Subcutaneous abdominal adipose tissue (tissue), 5 donors: Measurements from ENCODE around the gene FSTL1.
A peak's percentile ranks its signal among the peaks of the same experiment; 100 is the strongest.

Experiments used
- H3K27ac ChIP-seq: one replicate; pipeline ENCODE4 v1.7.0; 2013; ENCODE audit warnings: low read depth, mild to moderate bottlenecking, inconsistent platforms, low read length, moderate library complexity
- H3K27me3 ChIP-seq, 5 donors: one replicate each; pipeline ENCODE4 v1.7.0; 2013; ENCODE audit warnings: low read length in 5 of 5, inconsistent platforms in 1 of 5; ENCODE audit not compliant: control insufficient read depth in 5 of 5, insufficient read depth in 4 of 5
- H3K36me3 ChIP-seq, 5 donors: one replicate each; pipeline ENCODE4 v1.7.0; 2013; ENCODE audit warnings: low read length in 5 of 5; ENCODE audit not compliant: control insufficient read depth in 5 of 5, insufficient read depth in 5 of 5
- H3K4me1 ChIP-seq, 5 donors: one replicate each; pipeline ENCODE4 v1.7.0; 2013; ENCODE audit warnings: low read length in 5 of 5, mild to moderate bottlenecking in 3 of 5, moderate library complexity in 1 of 5; ENCODE audit not compliant: control insufficient read depth in 5 of 5, insufficient read depth in 5 of 5
- H3K4me3 ChIP-seq, 5 donors: one replicate each; pipeline ENCODE4 v1.7.0; 2013; ENCODE audit warnings: low read length in 5 of 5, low read depth in 1 of 5
- H3K9ac ChIP-seq, 5 donors: one replicate each; pipeline ENCODE4 v1.7.0; 2013; ENCODE audit warnings: low read length in 5 of 5, mild to moderate bottlenecking in 4 of 5, moderate library complexity in 3 of 5
- H3K9me3 ChIP-seq, 5 donors: one replicate each; pipeline ENCODE4 v1.7.0; 2013; ENCODE audit warnings: low read length in 5 of 5; ENCODE audit not compliant: control insufficient read depth in 5 of 5
- donor health status: healthy.
- donor health status: healthy.
- donor health status: healthy.
- donor health status: healthy.
- donor health status: healthy.

FSTL1 gene

DNA sequence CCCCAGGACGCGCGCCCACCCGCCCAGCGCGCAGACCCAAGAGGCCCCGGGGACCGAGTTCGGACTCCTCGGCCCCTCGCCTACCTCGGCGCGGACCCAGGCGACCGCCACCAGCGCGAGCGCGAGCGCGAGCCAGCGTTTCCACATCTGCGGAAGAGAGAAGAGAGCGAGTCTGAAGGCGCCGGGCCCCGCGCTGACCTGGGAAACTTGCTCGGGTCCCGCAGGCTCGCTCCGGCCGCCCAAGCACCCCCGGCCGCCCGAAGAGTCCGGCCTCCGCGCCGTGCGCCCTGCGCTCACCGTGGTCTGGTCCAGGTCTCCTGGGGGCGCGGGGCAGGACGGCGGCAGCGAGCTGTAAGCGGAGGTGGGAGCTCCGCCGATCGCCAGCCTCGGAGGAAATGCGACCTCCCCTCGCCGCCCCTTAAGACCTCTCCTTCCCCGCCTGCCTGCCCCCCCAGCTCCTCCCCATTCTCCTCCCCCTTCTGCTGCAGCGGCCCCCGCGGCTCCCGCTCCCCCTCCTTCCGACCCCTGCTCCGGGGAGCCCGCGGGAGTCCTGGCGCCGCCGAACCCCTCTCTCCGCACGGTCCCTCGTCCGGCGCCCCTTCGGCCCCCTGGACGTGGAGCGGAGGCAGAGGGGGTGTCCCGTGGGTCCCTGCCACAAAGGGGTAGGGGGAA lies at the start of gene FSTL1:
TSS of gene FSTL1 (minus strand) at position 393 of the 672 bp plus-strand sequence. CDS start at position 147, 246 bp downstream.
- Histone ChIP-seq H3K27me3 (no peaks in the 10 kb centered on the region), H3K36me3 (peaks cover 0 to 8% (median 6%) of the 10 kb centered on the region in 5 donors), H3K27ac (peak within 1 kb of the TSS; percentile 94), H3K4me1 (peaks cover 14 to 47% (median 44%) of the 10 kb centered on the region in 5 donors), H3K4me3 (peak within 1 kb of the TSS; percentile 76 to 86 (median 82)), H3K9ac (peak within 1 kb of the TSS; percentile 50 to 98 (median 90)), H3K9me3 (no peaks in the 10 kb centered on the region)

GRCh38 chr3:120498556-120499346 lies 48.0 kb upstream of the FSTL1 start:
- peaks cover 0 to 13% (median 11%) of the 10 kb centered on the region in 5 donors for H3K4me1 ChIP-seq
- peaks cover 0 to 6% (median 0%) of the 10 kb centered on the region in 5 donors for H3K9me3 ChIP-seq
- no peak overlapping the region for H3K9ac ChIP-seq
- no peaks in the 10 kb centered on the region for H3K36me3 ChIP-seq
- H3K27me3 ChIP-seq = no peaks in the 10 kb centered on the region
- no peak overlapping the region for H3K4me3 ChIP-seq
- peak overlapping the region; percentile 59 for H3K27ac ChIP-seq

- H3K27ac ChIP-seq = peak overlapping the region; percentile 32
- H3K4me1 ChIP-seq = peaks cover 0 to 13% (median 11%) of the 10 kb centered on the region in 5 donors
- no peak overlapping the region for H3K9ac ChIP-seq
- H3K27me3 ChIP-seq = no peaks in the 10 kb centered on the region
- peaks cover 0 to 6% (median 0%) of the 10 kb centered on the region in 5 donors for H3K9me3 ChIP-seq
- no peaks in the 10 kb centered on the region for H3K36me3 ChIP-seq
- H3K4me3 ChIP-seq = no peak overlapping the region
Measured at GRCh38 chr3:120497818-120498217, 47.0 kb upstream of the FSTL1 start.

- no peak overlapping the region for H3K9ac ChIP-seq
- peak overlapping the region; percentile 32 for H3K27ac ChIP-seq
- H3K36me3 ChIP-seq = no peaks in the 10 kb centered on the region
- no peak overlapping the region for H3K4me3 ChIP-seq
- no peaks in the 10 kb centered on the region for H3K27me3 ChIP-seq
- peaks cover 0 to 6% (median 0%) of the 10 kb centered on the region in 5 donors for H3K9me3 ChIP-seq
- H3K4me1 ChIP-seq = peaks cover 0 to 13% (median 11%) of the 10 kb centered on the region in 5 donors
Measured at GRCh38 chr3:120497336-120497735, 46.5 kb upstream of the FSTL1 start.

- H3K4me3 ChIP-seq = no peak overlapping the region
- H3K4me1 ChIP-seq = peaks cover 0 to 13% (median 11%) of the 10 kb centered on the region in 5 donors
- H3K9me3 ChIP-seq = peaks cover 0 to 6% (median 0%) of the 10 kb centered on the region in 5 donors
- peak overlapping the region; percentile 17 for H3K27ac ChIP-seq
- H3K27me3 ChIP-seq = no peaks in the 10 kb centered on the region
- H3K36me3 ChIP-seq = no peaks in the 10 kb centered on the region
- no peak overlapping the region for H3K9ac ChIP-seq
Measured at GRCh38 chr3:120496278-120497002, 45.6 kb upstream of the FSTL1 start.

GRCh38 chr3:120495809-120496208 lies 45.0 kb upstream of the FSTL1 start:
- H3K4me3 ChIP-seq = no peak overlapping the region
- H3K4me1 ChIP-seq = peaks cover 0 to 13% (median 11%) of the 10 kb centered on the region in 5 donors
- peaks cover 0 to 6% (median 0%) of the 10 kb centered on the region in 5 donors for H3K9me3 ChIP-seq
- peak overlapping the region; percentile 17 for H3K27ac ChIP-seq
- H3K27me3 ChIP-seq = no peaks in the 10 kb centered on the region
- H3K36me3 ChIP-seq = no peaks in the 10 kb centered on the region
- H3K9ac ChIP-seq = no peak overlapping the region

DNA sequence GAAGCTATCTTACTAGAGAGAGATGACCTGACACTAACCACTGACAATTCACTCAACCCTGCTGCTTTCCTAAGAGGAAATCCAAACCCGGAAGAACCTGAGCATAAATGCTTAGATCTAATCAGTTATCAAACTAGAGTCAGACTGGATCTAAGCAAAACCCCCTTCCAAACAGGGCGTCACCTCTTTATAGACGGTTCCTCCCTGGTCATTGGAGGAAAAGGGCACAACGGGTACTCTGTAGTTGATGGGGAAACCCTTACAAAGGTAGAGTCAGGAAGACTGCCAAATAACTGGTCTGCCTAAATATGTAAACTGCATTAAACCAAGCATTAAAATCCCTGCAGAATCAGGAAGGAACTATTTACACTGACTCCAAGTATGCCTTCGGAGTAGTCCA lies 41.3 kb upstream of the FSTL1 start:
- Histone ChIP-seq H3K9me3 (peaks cover 0 to 8% (median 0%) of the 10 kb centered on the region in 5 donors), H3K9ac (no peak overlapping the region), H3K27me3 (no peaks in the 10 kb centered on the region), H3K27ac (no peak overlapping the region), H3K36me3 (no peaks in the 10 kb centered on the region), H3K4me1 (peaks cover 0 to 11% (median 0%) of the 10 kb centered on the region in 5 donors), H3K4me3 (no peak overlapping the region)

DNA sequence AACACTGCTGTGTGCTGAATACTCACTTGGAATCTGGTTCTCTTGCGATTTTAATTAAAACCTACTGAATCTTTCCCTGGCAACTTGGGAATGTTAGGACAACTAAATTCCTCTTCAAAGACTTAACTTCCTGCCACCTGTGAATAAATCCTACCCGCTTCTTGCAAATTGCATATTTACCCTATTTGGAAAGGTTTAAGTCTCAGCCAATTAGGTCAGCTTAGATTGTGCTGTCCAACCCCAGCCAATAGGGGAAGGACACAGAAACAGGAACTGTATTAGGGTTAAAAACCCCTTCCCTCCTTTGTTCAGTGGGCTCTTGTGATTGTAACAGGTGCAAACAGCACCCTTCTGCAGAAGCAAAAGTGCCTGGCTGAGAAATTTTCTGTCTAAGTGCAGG lies 38.6 kb upstream of the FSTL1 start:
- Histone ChIP-seq H3K4me1 (peaks cover 0 to 9% (median 0%) of the 10 kb centered on the region in 5 donors), H3K36me3 (no peaks in the 10 kb centered on the region), H3K4me3 (no peak overlapping the region), H3K9ac (no peak overlapping the region), H3K27me3 (no peaks in the 10 kb centered on the region), H3K27ac (no peak overlapping the region), H3K9me3 (peaks cover 0 to 2% (median 0%) of the 10 kb centered on the region in 5 donors)

DNA sequence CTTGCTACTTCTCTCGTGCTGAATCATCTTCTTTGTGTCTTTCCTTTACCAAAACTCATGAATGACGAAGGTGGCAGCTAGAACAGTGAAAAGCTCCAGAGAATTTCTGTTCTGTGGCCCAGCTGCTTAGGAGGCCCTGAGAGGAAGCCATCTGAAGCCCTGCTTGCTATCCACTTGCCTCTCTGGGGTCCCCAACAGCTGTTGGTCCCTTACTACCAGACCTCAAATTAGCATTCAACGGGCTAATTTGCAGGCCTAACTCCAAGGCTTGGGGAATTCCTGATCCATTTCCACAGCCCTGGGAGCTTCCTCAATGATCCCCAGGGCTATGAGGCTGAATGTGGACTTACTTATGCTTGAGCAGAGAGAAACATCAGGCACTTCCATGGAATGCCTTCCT lies 37.5 kb upstream of the FSTL1 start:
- no peaks in the 10 kb centered on the region for H3K36me3 ChIP-seq
- no peak overlapping the region for H3K4me3 ChIP-seq
- H3K4me1 ChIP-seq = peaks cover 0 to 9% (median 0%) of the 10 kb centered on the region in 5 donors
- peaks cover 0 to 2% (median 0%) of the 10 kb centered on the region in 5 donors for H3K9me3 ChIP-seq
- no peak overlapping the region for H3K27ac ChIP-seq
- no peak overlapping the region for H3K9ac ChIP-seq
- H3K27me3 ChIP-seq = no peaks in the 10 kb centered on the region
